ENCODE measurements around the gene PDE3A.

- TF ChIP-seq, protein P1, sequence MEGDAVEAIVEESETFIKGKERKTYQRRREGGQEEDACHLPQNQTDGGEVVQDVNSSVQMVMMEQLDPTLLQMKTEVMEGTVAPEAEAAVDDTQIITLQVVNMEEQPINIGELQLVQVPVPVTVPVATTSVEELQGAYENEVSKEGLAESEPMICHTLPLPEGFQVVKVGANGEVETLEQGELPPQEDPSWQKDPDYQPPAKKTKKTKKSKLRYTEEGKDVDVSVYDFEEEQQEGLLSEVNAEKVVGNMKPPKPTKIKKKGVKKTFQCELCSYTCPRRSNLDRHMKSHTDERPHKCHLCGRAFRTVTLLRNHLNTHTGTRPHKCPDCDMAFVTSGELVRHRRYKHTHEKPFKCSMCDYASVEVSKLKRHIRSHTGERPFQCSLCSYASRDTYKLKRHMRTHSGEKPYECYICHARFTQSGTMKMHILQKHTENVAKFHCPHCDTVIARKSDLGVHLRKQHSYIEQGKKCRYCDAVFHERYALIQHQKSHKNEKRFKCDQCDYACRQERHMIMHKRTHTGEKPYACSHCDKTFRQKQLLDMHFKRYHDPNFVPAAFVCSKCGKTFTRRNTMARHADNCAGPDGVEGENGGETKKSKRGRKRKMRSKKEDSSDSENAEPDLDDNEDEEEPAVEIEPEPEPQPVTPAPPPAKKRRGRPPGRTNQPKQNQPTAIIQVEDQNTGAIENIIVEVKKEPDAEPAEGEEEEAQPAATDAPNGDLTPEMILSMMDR (IDR thresholded peaks at IDR 0.05): no peak
- no peak for TF ChIP-seq PRDM15 (CRISPR knock-in tag; IDR thresholded peaks at IDR 0.05)
- no peak for TF ChIP-seq ZNF423 (CRISPR knock-in tag; IDR thresholded peaks at IDR 0.05)
- TF ChIP-seq FOXP4 (CRISPR knock-in tag; IDR thresholded peaks at IDR 0.05): no peak
- TF ChIP-seq IRF2 (CRISPR knock-in tag; IDR thresholded peaks at IDR 0.05; ENCODE audit: borderline replicate concordance, low read depth): no peak
- TF ChIP-seq USF2 (CRISPR knock-in tag; IDR thresholded peaks at IDR 0.05): no peak
These were observed 216.8 kb downstream of the PDE3A start for GRCh38 chr12:20585055-20585625.
